Measurements from ENCODE around the gene HYAL3.
"Not testable (repeated sequence)": the region's sequence is repeated elsewhere in the genome, so short reads cannot be mapped to it uniquely, and the experiment has no call there.

The HYAL3 gene

DNA sequence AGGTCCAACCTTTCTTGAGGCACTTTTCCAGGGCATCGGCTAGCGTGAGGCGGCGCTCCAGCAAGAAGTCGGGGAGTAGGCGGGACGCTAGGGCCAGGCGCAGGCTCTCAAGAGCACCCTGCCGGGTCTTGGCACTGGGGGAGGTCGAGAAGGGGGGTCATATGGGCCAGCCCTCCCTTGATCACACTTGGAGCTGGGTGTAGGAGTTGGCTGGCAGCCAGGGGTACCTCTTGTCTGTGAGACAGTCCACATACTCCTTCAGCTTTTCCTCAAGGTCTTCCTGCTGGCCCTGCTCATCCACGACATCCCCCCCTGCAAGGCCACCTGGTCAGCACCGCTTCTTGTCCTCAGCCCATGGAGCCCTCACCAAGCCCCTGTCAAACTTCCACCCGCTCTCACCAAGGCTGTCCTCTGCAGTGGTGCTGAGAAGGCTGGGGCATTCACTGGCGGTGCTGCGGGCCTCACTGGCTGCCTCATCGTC lies 9.0 kb downstream of the HYAL3 start:
- TF ChIP-seq, protein P1, sequence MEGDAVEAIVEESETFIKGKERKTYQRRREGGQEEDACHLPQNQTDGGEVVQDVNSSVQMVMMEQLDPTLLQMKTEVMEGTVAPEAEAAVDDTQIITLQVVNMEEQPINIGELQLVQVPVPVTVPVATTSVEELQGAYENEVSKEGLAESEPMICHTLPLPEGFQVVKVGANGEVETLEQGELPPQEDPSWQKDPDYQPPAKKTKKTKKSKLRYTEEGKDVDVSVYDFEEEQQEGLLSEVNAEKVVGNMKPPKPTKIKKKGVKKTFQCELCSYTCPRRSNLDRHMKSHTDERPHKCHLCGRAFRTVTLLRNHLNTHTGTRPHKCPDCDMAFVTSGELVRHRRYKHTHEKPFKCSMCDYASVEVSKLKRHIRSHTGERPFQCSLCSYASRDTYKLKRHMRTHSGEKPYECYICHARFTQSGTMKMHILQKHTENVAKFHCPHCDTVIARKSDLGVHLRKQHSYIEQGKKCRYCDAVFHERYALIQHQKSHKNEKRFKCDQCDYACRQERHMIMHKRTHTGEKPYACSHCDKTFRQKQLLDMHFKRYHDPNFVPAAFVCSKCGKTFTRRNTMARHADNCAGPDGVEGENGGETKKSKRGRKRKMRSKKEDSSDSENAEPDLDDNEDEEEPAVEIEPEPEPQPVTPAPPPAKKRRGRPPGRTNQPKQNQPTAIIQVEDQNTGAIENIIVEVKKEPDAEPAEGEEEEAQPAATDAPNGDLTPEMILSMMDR (IDR thresholded peaks at IDR 0.05; ENCODE audit: low read depth, low read length, missing control alignments), result no peak
- no peak for DNase-seq (ENCODE audit: low read depth)
- in situ Hi-C loops (cut with HindIII; ENCODE audit: low sequenced_read_pairs), result no loop called here
- no peak overlapping the region for H3K4me3 ChIP-seq (ENCODE audit: low read depth, low read length)

DNA sequence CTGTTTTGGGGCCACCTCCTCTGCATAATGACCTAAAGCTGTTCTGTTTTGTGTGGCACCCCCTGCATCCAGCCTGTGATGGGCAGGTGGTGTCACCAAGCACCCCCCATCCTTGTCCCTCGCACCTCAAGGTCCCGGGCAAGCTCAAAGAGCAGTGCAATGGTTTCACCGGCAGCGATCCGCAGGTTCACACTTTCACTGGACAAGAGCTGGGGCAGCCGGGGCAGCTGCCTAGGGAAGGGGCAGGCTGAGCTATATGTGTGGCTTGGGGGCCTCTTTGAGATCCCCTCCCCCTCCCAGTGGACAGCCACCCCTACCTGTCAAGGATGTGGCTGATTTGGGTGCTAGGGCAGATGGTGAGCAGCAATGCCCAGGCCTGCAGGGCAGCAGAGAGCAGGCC lies 10.1 kb downstream of the HYAL3 start:
- in situ Hi-C loops (cut with HindIII; ENCODE audit: low sequenced_read_pairs), result no loop called here
- DNase-seq (ENCODE audit: low read depth), result no peak
- H3K4me3 ChIP-seq (ENCODE audit: low read depth, low read length), result no peak overlapping the region
- TF ChIP-seq, protein P1 (IDR thresholded peaks at IDR 0.05; ENCODE audit: low read depth, low read length, missing control alignments), result no peak

DNA sequence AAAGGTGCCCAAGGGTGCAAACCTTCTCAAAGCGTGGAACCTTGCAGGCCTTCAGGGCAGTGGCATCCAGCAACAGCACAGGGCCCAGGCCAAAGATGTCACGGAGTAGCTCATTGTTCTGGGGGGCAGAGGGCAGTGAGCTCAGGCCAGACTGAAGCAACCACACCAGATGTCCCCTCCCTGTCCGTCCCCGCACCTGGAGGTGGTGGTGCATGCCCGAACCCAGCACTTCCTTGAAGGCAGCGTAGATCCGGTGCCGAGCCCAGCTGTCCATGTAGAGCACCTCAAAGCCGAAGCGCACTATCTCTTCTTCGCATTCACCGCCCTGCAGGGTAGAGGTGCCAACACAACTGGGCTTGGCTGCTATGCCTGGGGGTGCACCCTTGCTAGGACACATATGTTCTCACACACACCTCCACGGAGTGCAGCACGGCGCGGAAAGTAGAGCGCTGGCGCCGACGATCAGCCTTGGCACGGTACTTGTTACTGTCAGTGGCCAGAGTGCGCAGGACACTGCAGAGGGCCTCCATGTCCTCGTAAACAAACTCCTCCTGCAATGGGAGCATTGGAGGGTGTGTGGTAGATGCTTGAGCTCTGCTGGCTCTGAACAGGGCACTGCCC lies 10.7 kb downstream of the HYAL3 start:
- DNase-seq (ENCODE audit: low read depth), result no peak
- in situ Hi-C loops (cut with HindIII; ENCODE audit: low sequenced_read_pairs), result no loop called here

DNA sequence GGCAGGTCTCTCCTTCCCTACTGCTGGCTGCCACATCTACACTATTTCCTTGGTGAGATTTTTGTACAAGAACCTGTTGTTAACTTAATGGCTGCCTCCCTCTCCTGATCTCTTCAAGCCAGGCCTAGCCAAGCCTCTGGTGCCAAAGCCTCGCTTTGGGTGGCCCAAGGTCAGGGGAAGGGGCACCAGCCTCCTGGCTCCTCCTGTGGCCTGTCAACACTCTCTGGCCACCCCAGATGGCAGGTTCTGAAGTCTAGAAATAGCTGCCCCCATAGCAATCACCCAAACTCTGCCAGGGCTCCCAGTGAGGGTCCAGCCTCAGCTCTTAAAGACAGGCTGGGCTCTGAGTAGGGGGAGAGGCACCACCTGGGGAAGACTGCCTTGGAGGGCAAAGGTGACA lies 11.9 kb downstream of the HYAL3 start:
- TF ChIP-seq, protein P1 (IDR thresholded peaks at IDR 0.05; ENCODE audit: low read depth, low read length, missing control alignments), result no peak
- H3K4me3 ChIP-seq (ENCODE audit: low read depth, low read length), result no peak overlapping the region
- in situ Hi-C loops (cut with HindIII; ENCODE audit: low sequenced_read_pairs), result no loop called here
- no peak for DNase-seq (ENCODE audit: low read depth)

More for the DNA sequence above, 10.7 kb downstream of the HYAL3 start:
- TF ChIP-seq, protein P1 (IDR thresholded peaks at IDR 0.05; ENCODE audit: low read depth, low read length, missing control alignments), result no peak
- no peak overlapping the region for H3K4me3 ChIP-seq (ENCODE audit: low read depth, low read length)

DNA sequence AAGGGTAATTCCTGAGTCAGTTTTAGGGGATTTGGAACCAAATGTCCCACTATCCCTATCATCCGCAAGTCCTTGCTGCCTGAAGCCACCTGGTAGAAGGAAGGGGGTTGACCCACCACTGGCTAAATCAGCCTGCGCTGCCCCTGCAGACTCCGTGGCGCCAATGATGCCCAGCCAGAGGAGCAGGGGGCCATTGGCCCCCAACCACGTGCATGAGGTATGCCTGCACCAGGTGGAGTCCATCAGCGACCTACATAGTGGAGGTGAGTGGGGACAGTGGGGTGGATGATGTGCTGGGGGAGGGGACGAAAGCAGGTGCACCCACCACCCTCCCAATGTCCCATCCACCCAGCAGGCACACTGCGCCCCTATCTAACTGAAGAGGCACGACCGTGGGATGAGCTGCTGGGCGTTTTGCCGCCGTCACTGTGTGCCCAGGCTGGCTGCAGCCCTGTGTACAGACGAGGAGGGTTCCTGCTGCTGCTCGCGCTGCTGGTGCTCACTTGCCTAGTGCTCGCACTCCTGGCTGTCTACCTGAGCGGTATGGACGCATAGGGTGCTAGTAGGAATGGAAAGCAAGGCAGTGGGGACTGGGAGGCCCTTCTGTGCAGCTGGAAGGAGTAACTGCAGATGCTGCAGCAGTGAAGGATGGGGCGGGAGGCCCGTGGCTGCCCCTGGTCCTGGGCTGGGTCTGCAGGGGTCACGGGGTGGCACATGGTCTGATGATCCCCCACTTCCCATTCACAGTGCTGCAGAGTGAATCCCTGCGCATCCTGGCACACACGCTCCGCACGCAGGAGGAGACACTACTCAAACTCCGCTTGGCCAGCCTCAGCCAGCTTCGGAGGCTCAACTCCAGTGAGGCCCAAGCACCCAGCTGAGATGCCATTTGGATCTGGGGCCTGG lies 12.6 kb downstream of the HYAL3 start:
- in situ Hi-C loops (cut with HindIII; ENCODE audit: low sequenced_read_pairs), result no loop called here
- DNase-seq (ENCODE audit: low read depth), result no peak
- no peak overlapping the region for H3K4me3 ChIP-seq (ENCODE audit: low read depth, low read length)
- TF ChIP-seq, protein P1 (IDR thresholded peaks at IDR 0.05; ENCODE audit: low read depth, low read length, missing control alignments), result no peak

DNA sequence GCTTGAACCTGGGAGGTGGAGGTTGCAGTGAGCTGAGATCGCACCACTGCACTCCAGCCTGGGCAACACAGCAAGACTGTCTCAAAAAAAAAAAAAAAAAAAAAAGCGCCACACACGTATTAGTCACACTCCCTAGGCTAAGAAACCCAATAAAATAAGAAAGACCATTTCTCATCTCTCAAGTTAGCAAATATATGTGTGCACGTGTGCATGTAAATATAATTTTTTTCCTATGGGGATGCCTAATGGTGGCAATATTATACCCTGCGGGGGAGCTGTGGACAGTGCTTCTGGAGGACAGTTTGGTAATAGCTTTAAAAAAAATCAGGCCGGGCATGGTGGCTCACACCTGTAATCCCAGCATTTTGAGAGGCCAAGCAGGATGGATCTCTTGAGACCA lies 15.1 kb downstream of the HYAL3 start:
- in situ Hi-C loops (cut with HindIII; ENCODE audit: low sequenced_read_pairs); DNase-seq (ENCODE audit: low read depth); H3K4me3 ChIP-seq (ENCODE audit: low read depth, low read length): not testable (repeated sequence)

All from astrocyte of the cerebellum (primary cell).